ENCODE measurements around the gene NCL. TPM values are rescaled to one million over a fixed set of nuclear protein-coding genes. Genes with fewer than 3 reads are reported as not detected.

Gene NCL
- total and polyA plus RNA-seq, 2 of the 4 experiments (the other 2 are of a cell fraction), result 267 to 289 TPM

DNA sequence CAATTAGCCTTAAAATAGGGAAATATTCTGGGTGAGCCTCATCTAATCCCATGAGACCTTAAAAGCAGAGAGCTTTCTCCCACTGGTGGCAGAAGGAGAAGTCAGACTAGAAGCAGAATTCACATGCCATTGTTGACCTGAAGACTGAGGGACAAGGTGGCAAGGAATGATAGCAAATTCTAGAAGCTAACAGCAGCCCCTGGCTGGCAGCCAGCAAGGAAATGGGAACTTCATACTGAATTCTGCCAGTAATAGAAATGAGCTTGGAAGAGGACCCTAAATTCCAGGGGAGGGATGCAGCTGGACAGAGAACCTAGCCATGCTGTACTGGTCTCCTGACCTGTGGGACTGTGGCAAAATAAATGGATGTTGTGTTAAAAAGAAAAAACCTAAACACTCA is 49.3 kb downstream of the NCL start:
- no peaks in the 10 kb centered on the region for H3K27me3 ChIP-seq (ENCODE audit: control insufficient read depth, insufficient read depth, low read length)
- H2AFZ ChIP-seq (replicated peaks; ENCODE audit: low read length, poor library complexity), result no peak overlapping the region
- no peaks in the 10 kb centered on the region for H4K20me1 ChIP-seq (ENCODE audit: insufficient read depth, low read length)
- H3K18ac ChIP-seq (ENCODE audit: low read depth, low read length), result no peak overlapping the region
- ATAC-seq (ENCODE audit: low read depth) (no peak), DNase-seq (no peak)
- no peaks in the 10 kb centered on the region for H3K9me3 ChIP-seq (ENCODE audit: control insufficient read depth, insufficient read depth, low read length)
- H2BK120ac ChIP-seq (ENCODE audit: low read depth, low read length), result no peak overlapping the region
- in situ Hi-C loops (cut with MboI; ENCODE audit: low sequenced_read_pairs), result loop anchor here (10.0 kb wide), 1 partner anchor 310 kb away; no protein-coding TSS in a partner anchor
- intact Hi-C loops (cut with micrococcal nuclease), result no loop called here
- TF ChIP-seq FOS (IDR thresholded peaks at IDR 0.05; ENCODE audit: low read depth, low read length) (no peak), MAZ (IDR thresholded peaks at IDR 0.05; ENCODE audit: borderline replicate concordance, low read depth, low read length) (no peak), POLR2A (IDR thresholded peaks at IDR 0.05; ENCODE audit: low read depth, low read length) (no peak), RAD21 (IDR thresholded peaks at IDR 0.05; ENCODE audit: low read length) (no peak), RFX5 (IDR thresholded peaks at IDR 0.05; ENCODE audit: low read depth, low read length) (no peak), SMC3 (IDR thresholded peaks at IDR 0.05; ENCODE audit: low read depth, low read length) (no peak), NFE2L2 (IDR thresholded peaks at IDR 0.05; ENCODE audit: low read depth, low read length) (no peak), MXI1 (IDR thresholded peaks at IDR 0.05; ENCODE audit: borderline replicate concordance, low read depth, low read length) (no peak), BHLHE40 (IDR thresholded peaks at IDR 0.05; ENCODE audit: low read depth, low read length) (no peak), CEBPB (IDR thresholded peaks at IDR 0.05; ENCODE audit: low read depth, low read length) (no peak), CHD1 (IDR thresholded peaks at IDR 0.05; ENCODE audit: low read depth, low read length) (no peak)
- TF ChIP-seq, protein P1, sequence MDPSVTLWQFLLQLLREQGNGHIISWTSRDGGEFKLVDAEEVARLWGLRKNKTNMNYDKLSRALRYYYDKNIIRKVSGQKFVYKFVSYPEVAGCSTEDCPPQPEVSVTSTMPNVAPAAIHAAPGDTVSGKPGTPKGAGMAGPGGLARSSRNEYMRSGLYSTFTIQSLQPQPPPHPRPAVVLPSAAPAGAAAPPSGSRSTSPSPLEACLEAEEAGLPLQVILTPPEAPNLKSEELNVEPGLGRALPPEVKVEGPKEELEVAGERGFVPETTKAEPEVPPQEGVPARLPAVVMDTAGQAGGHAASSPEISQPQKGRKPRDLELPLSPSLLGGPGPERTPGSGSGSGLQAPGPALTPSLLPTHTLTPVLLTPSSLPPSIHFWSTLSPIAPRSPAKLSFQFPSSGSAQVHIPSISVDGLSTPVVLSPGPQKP (IDR thresholded peaks at IDR 0.05; ENCODE audit: borderline replicate concordance, low read depth, low read length), result no peak
- TF ChIP-seq, protein P2, sequence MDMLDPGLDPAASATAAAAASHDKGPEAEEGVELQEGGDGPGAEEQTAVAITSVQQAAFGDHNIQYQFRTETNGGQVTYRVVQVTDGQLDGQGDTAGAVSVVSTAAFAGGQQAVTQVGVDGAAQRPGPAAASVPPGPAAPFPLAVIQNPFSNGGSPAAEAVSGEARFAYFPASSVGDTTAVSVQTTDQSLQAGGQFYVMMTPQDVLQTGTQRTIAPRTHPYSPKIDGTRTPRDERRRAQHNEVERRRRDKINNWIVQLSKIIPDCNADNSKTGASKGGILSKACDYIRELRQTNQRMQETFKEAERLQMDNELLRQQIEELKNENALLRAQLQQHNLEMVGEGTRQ (IDR thresholded peaks at IDR 0.05; ENCODE audit: low read depth, low read length), result no peak
- H2BK20ac ChIP-seq (ENCODE audit: low read depth, low read length), result no peak overlapping the region
- no peak overlapping the region for H3K9ac ChIP-seq (ENCODE audit: low read depth, low read length)
- no peak overlapping the region for H2BK5ac ChIP-seq (ENCODE audit: low read depth, low read length, poor library complexity, severe bottlenecking)
- H3K23ac ChIP-seq (ENCODE audit: low read depth, low read length), result no peak overlapping the region
- H3K4me2 ChIP-seq (ENCODE audit: low read depth, low read length), result no peak overlapping the region
- no peaks in the 10 kb centered on the region for H3K36me3 ChIP-seq (ENCODE audit: control insufficient read depth, insufficient read depth, low read length)
- H2AK9ac ChIP-seq (replicated peaks; ENCODE audit: low read depth, low read length, poor library complexity), result no peak overlapping the region
- H4K8ac ChIP-seq (ENCODE audit: low read depth in 2 of 2, low read length in 2 of 2), result no peak overlapping the region
- H2AK5ac ChIP-seq (ENCODE audit: low read depth, low read length), result no peak overlapping the region
- H4K5ac ChIP-seq (ENCODE audit: low read depth, low read length), result no peak overlapping the region
- no peak overlapping the region for H2BK15ac ChIP-seq (ENCODE audit: low read depth, low read length)
- CTCF ChIA-PET, result interaction anchor here (0.9 kb wide), 1 partner anchor 118 kb away, joined by 3 read pairs; no protein-coding TSS in a partner anchor
- no peak overlapping the region for H3K14ac ChIP-seq (replicated peaks; ENCODE audit: low read depth, low read length)
- dilution Hi-C loops (cut with HindIII; ENCODE audit: low sequenced_read_pairs, unreplicated experiment), result no loop called here
- H4K91ac ChIP-seq (ENCODE audit: insufficient read depth, low read depth, low read length), result no peak overlapping the region
- H3K4me3 ChIP-seq (ENCODE audit: insufficient read depth, low read depth, low read length), result no peak overlapping the region
- H3K27ac ChIP-seq (ENCODE audit: insufficient read depth, low read length), result no peak overlapping the region
- no peaks in the 10 kb centered on the region for H3K9me1 ChIP-seq (ENCODE audit: insufficient read depth, low read length)
- H3K4ac ChIP-seq (ENCODE audit: low read depth, low read length), result no peak overlapping the region
- H3K79me1 ChIP-seq (ENCODE audit: low read depth in 1 of 2, low read length in 2 of 2), result no peaks in the 10 kb centered on the region
- POLR2A ChIA-PET (ENCODE audit: unreplicated experiment), result interaction anchor here (0.5 kb wide), 1 partner anchor 102 kb away, joined by 3 read pairs; no protein-coding TSS in a partner anchor
- H3K4me1 ChIP-seq (ENCODE audit: control insufficient read depth, insufficient read depth, low read length), result 0 out of 2 replicates have a peak, but pooled peaks cover 3% of the 10 kb centered on the region
- no TSS peak for BruUV-seq (replicated peaks)
- no peak overlapping the region for H3K56ac ChIP-seq (ENCODE audit: extremely low read depth, insufficient read depth, low read length)
